H1 (cell line): Measurements from ENCODE around the gene KRT7.

Experiments
- CHD1 ChIP-seq: IDR thresholded peaks from 2 replicates; pipeline ENCODE4 v1.6.1; 2012; ENCODE audit warnings: low read depth, low read length, improper control_type of control experiment
- EZH2 ChIP-seq: fragments of 200-600 bp; sonication (generic); IDR thresholded peaks from 2 replicates; pipeline ENCODE4 v1.7.1; 2012; ENCODE audit warnings: low read depth, mild to moderate bottlenecking, moderate library complexity, low read length, inconsistent platforms; ENCODE audit not compliant: severe bottlenecking
- MAFK ChIP-seq: IDR thresholded peaks from 2 replicates; pipeline ENCODE4 v1.6.1; 2012; ENCODE audit warnings: low read depth, mild to moderate bottlenecking, improper control_type of control experiment, low read length
- SIN3A ChIP-seq, 2 experiments: IDR thresholded peaks in 1 of 2; conservative IDR thresholded peaks in 1 of 2; 2 replicates each; pipeline ENCODE4 v1.6.1; 2011 to 2012; ENCODE audit warnings: low read length in 2 of 2, improper control_type of control experiment in 1 of 2, low read depth in 1 of 2, mild to moderate bottlenecking in 1 of 2
- TF ChIP-seq, protein P1 (sequence below), 3 experiments: IDR thresholded peaks; 1 replicate in 2 of 3; 2 replicates in 1 of 3; pipeline versions ENCODE4 v1.5.1 to v1.6.1; 2011; ENCODE audit warnings: low read length in 3 of 3, mild to moderate bottlenecking in 3 of 3, inconsistent platforms in 2 of 3, low read depth in 1 of 3, moderate library complexity in 1 of 3; ENCODE audit not compliant: insufficient read depth in 1 of 3; ENCODE audit errors: control extremely low read depth in 1 of 3

DNA sequence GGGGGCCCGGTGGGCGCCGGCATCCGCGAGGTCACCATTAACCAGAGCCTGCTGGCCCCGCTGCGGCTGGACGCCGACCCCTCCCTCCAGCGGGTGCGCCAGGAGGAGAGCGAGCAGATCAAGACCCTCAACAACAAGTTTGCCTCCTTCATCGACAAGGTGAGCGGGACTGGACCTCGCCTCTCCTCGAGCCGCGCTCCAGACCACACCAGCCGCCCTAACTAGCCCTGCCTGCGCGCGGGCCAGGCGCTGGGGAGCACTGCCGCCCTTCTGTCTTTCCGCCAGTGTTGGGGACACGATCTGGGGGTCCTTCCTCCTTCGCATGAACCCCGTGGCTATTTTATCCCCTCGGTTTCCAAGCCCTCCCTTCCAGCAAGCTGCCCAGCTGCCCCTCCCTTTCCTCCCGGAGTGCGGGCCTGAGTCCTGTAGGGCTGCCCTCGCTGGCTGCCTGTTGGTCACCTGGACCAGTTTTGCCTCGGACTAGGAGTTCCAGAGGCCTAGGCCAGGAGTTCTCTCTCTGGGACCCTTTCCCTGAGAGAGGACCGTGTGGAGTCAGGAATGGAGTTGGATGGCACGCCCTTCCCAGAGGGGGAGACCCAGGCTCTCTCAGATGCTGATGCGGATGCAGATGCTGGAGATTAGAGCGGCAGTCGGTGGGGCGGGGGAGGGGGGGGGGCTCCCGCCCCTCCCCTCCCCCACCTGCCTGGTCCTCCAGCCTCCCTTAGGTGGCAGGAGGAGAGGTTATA is 592 bp downstream of the KRT7 start:
- TF ChIP-seq EZH2 (peak; percentile 46), MAFK (no peak), SIN3A (conservative IDR thresholded peaks at IDR 0.05 in 1 of 2, IDR thresholded peaks at IDR 0.05 in 1 of 2; ENCODE audit: low read depth in 1 of 2, low read length in 2 of 2) (no peak), CHD1 (no peak)
- TF ChIP-seq, protein P1, sequence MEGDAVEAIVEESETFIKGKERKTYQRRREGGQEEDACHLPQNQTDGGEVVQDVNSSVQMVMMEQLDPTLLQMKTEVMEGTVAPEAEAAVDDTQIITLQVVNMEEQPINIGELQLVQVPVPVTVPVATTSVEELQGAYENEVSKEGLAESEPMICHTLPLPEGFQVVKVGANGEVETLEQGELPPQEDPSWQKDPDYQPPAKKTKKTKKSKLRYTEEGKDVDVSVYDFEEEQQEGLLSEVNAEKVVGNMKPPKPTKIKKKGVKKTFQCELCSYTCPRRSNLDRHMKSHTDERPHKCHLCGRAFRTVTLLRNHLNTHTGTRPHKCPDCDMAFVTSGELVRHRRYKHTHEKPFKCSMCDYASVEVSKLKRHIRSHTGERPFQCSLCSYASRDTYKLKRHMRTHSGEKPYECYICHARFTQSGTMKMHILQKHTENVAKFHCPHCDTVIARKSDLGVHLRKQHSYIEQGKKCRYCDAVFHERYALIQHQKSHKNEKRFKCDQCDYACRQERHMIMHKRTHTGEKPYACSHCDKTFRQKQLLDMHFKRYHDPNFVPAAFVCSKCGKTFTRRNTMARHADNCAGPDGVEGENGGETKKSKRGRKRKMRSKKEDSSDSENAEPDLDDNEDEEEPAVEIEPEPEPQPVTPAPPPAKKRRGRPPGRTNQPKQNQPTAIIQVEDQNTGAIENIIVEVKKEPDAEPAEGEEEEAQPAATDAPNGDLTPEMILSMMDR (IDR thresholded peaks at IDR 0.05; ENCODE audit: control extremely low read depth in 1 of 3, insufficient read depth in 1 of 3, low read depth in 1 of 3, low read length in 3 of 3), result no peak
